Stomach (tissue), 4 donors: ENCODE data around the gene HYKK.

ENCODE experiments used
- POLR2A ChIP-seq, 4 donors: fragments of 450-650 bp; IDR thresholded peaks; one replicate each; pipeline ENCODE4 v1.6.1; 2016; ENCODE audit warnings: antibody characterized with exemption in 4 of 4, control low read depth in 2 of 4, mild to moderate bottlenecking in 1 of 4, moderate library complexity in 1 of 4
- POLR2AphosphoS5 ChIP-seq, 3 donors: sonication (generic); formaldehyde crosslinking; IDR thresholded peaks; one replicate each; pipeline ENCODE4 v1.6.1; 2016; ENCODE audit warnings: antibody characterized with exemption in 3 of 3
- TF ChIP-seq, protein P1 (sequence below), 7 experiments: fragments of 450-650 bp in 4 of 7; fragments of 200-600 bp in 3 of 7; sonication (generic) in 3 of 7; IDR thresholded peaks; one replicate each; pipeline ENCODE4 v1.5.1; 2016 to 2019; ENCODE audit warnings: antibody characterized with exemption in 7 of 7, control low read depth in 2 of 7, mild to moderate bottlenecking in 1 of 7

DNA sequence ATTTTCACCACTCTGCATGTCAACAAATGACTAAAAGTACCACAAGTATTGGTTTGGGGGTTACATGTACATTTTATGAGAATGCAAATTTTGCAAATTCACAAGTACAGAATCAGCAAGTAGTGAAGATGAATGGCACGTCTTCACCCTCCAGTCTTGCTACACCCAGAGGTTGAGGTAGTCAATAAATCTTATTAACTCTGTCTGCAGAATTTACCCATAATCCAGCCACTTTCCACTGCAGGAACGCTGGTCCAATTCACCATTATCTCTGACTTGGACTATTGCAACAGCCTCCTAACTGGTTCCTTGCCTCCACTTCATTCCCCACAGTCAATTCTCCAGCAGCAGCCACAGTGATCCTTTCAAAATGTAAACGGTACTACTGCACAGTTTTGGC is 43.4 kb downstream of the HYKK start:
- TF ChIP-seq POLR2A (IDR thresholded peaks at IDR 0.05) (no peak), POLR2AphosphoS5 (IDR thresholded peaks at IDR 0.05) (no peak)
- TF ChIP-seq, protein P1, sequence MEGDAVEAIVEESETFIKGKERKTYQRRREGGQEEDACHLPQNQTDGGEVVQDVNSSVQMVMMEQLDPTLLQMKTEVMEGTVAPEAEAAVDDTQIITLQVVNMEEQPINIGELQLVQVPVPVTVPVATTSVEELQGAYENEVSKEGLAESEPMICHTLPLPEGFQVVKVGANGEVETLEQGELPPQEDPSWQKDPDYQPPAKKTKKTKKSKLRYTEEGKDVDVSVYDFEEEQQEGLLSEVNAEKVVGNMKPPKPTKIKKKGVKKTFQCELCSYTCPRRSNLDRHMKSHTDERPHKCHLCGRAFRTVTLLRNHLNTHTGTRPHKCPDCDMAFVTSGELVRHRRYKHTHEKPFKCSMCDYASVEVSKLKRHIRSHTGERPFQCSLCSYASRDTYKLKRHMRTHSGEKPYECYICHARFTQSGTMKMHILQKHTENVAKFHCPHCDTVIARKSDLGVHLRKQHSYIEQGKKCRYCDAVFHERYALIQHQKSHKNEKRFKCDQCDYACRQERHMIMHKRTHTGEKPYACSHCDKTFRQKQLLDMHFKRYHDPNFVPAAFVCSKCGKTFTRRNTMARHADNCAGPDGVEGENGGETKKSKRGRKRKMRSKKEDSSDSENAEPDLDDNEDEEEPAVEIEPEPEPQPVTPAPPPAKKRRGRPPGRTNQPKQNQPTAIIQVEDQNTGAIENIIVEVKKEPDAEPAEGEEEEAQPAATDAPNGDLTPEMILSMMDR (IDR thresholded peaks at IDR 0.05): no peak
